ENCODE measurements around the gene RXRA.

DNA sequence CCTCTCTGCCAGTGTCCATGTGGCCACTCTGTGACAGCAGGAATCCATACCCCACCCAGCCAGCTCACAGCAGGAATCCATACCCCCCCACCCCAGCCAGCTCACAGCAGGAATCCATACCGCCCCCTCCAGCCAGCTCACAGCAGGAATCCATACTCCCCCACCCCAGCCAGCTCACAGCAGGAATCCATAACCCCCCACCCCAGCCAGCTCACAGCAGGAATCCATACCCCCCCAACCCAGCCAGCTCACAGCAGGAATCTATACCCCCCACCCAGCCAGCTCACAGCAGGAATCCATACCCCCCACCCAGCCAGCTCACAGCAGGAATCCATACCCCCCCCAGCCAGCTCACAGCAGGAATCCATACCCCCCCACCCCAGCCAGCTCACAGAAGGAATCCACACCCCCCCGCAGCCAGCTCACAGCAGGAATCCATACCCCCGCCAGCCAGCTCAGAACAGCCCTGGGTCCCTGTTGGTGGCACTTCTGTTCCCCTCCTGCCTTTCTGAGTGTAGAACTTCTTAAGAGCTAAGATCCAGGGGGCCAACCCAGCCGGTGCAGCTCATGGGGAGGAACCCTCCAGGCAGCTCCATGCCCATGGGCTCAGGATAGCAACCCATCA, 8.4 kb upstream of the RXRA start:
- no peak for TF ChIP-seq CTCF (IDR thresholded peaks at IDR 0.05)
- no peak for TF ChIP-seq ZFX (IDR thresholded peaks at IDR 0.05; ENCODE audit: borderline replicate concordance)

Measured in 22Rv1 (cell line).